Mucosa of rectum (tissue), 2 donors: ENCODE results near the gene PRIM2.
"Not testable (repeated sequence)": the region's sequence is repeated elsewhere in the genome, so short reads cannot be mapped to it uniquely, and the experiment has no call there.

ENCODE experiments used
- H3K27ac ChIP-seq, 2 donors: one replicate each; pipeline ENCODE4 v1.7.0; 2013; ENCODE audit warnings: inconsistent platforms in 2 of 2, low read depth in 2 of 2, low read length in 2 of 2
- H3K27me3 ChIP-seq, 2 donors: one replicate each; pipeline ENCODE4 v1.7.0; 2013; ENCODE audit warnings: low read length in 2 of 2; ENCODE audit not compliant: control insufficient read depth in 2 of 2, insufficient read depth in 2 of 2
- H3K36me3 ChIP-seq, 2 donors: one replicate each; pipeline ENCODE4 v1.7.0; 2013; ENCODE audit warnings: low read length in 2 of 2; ENCODE audit not compliant: control insufficient read depth in 2 of 2, insufficient read depth in 2 of 2
- H3K4me1 ChIP-seq, 2 donors: one replicate each; pipeline ENCODE4 v1.7.0; 2013; ENCODE audit warnings: low read length in 2 of 2, mild to moderate bottlenecking in 1 of 2; ENCODE audit not compliant: control insufficient read depth in 2 of 2, insufficient read depth in 2 of 2
- H3K4me3 ChIP-seq, 2 donors: one replicate each; pipeline ENCODE4 v1.7.0; 2013; ENCODE audit warnings: low read length in 2 of 2
- H3K9ac ChIP-seq, 2 donors: one replicate each; pipeline ENCODE4 v1.7.0; 2013; ENCODE audit warnings: low read length in 2 of 2, low read depth in 1 of 2, mild to moderate bottlenecking in 1 of 2
- H3K9me3 ChIP-seq, 2 donors: one replicate each; pipeline ENCODE4 v1.7.0; 2013; ENCODE audit warnings: low read length in 2 of 2; ENCODE audit not compliant: control insufficient read depth in 2 of 2
- donor health status: healthy.
- donor health status: Normal muscosa, but diverticular disease.

PRIM2 gene

GRCh38 chr6:57562233-57562632 lies 244.8 kb downstream of the PRIM2 start:
- not testable (repeated sequence) for H3K9ac ChIP-seq, H3K36me3 ChIP-seq, H3K9me3 ChIP-seq, H3K4me3 ChIP-seq, H3K4me1 ChIP-seq, H3K27me3 ChIP-seq, H3K27ac ChIP-seq

GRCh38 chr6:57572119-57572518 lies 254.7 kb downstream of the PRIM2 start:
- not testable (repeated sequence) for H3K27me3 ChIP-seq, H3K4me3 ChIP-seq, H3K36me3 ChIP-seq, H3K9me3 ChIP-seq, H3K27ac ChIP-seq, H3K4me1 ChIP-seq, H3K9ac ChIP-seq

GRCh38 chr6:57572844-57573243 lies 255.4 kb downstream of the PRIM2 start:
- H3K27me3 ChIP-seq, H3K4me1 ChIP-seq, H3K4me3 ChIP-seq, H3K9me3 ChIP-seq, H3K27ac ChIP-seq, H3K9ac ChIP-seq, H3K36me3 ChIP-seq: not testable (repeated sequence)

GRCh38 chr6:57577023-57577422 lies 259.6 kb downstream of the PRIM2 start:
- not testable (repeated sequence) for H3K9ac ChIP-seq, H3K9me3 ChIP-seq, H3K4me3 ChIP-seq, H3K36me3 ChIP-seq, H3K4me1 ChIP-seq, H3K27ac ChIP-seq, H3K27me3 ChIP-seq

GRCh38 chr6:57579489-57579888 lies 262.1 kb downstream of the PRIM2 start:
- not testable (repeated sequence) for H3K27ac ChIP-seq, H3K9ac ChIP-seq, H3K9me3 ChIP-seq, H3K36me3 ChIP-seq, H3K27me3 ChIP-seq, H3K4me1 ChIP-seq, H3K4me3 ChIP-seq

GRCh38 chr6:57581586-57581985 lies 264.2 kb downstream of the PRIM2 start:
- H3K36me3 ChIP-seq, H3K9ac ChIP-seq, H3K27ac ChIP-seq, H3K4me3 ChIP-seq, H3K4me1 ChIP-seq, H3K27me3 ChIP-seq, H3K9me3 ChIP-seq: not testable (repeated sequence)

- not testable (repeated sequence) for H3K27me3 ChIP-seq
Measured at GRCh38 chr6:57601105-57601504, 283.7 kb downstream of the PRIM2 start.

GRCh38 chr6:57605303-57605702 lies 287.9 kb downstream of the PRIM2 start:
- not testable (repeated sequence) for H3K36me3 ChIP-seq, H3K27ac ChIP-seq, H3K27me3 ChIP-seq, H3K9ac ChIP-seq, H3K4me3 ChIP-seq, H3K9me3 ChIP-seq, H3K4me1 ChIP-seq

More at GRCh38 chr6:57601105-57601504, 283.7 kb downstream of the PRIM2 start:
- not testable (repeated sequence) for H3K27ac ChIP-seq, H3K9ac ChIP-seq, H3K4me3 ChIP-seq, H3K9me3 ChIP-seq, H3K4me1 ChIP-seq, H3K36me3 ChIP-seq

- not testable (repeated sequence) for H3K27me3 ChIP-seq, H3K4me3 ChIP-seq, H3K9ac ChIP-seq
Measured at GRCh38 chr6:57606331-57606730, 288.9 kb downstream of the PRIM2 start.

GRCh38 chr6:57610612-57611011 lies 293.2 kb downstream of the PRIM2 start:
- H3K27me3 ChIP-seq, H3K27ac ChIP-seq: not testable (repeated sequence)

More at GRCh38 chr6:57606331-57606730, 288.9 kb downstream of the PRIM2 start:
- not testable (repeated sequence) for H3K27ac ChIP-seq, H3K36me3 ChIP-seq, H3K4me1 ChIP-seq, H3K9me3 ChIP-seq

GRCh38 chr6:57618959-57619358 lies 301.5 kb downstream of the PRIM2 start:
- not testable (repeated sequence) for H3K27ac ChIP-seq, H3K4me3 ChIP-seq, H3K9me3 ChIP-seq, H3K27me3 ChIP-seq, H3K9ac ChIP-seq, H3K36me3 ChIP-seq, H3K4me1 ChIP-seq

More at GRCh38 chr6:57610612-57611011, 293.2 kb downstream of the PRIM2 start:
- H3K4me3 ChIP-seq, H3K4me1 ChIP-seq, H3K9ac ChIP-seq, H3K36me3 ChIP-seq, H3K9me3 ChIP-seq: not testable (repeated sequence)
